GM18868 (cell line): ENCODE measurements around the gene OTP.

Experiments used
- ATAC-seq: cut with Tn5 transposase; IDR thresholded peaks from one replicate; pipeline ENCODE4 v1.9.1; 2021; ENCODE audit warnings: mild to moderate bottlenecking, moderate library complexity; ENCODE audit not compliant: unreplicated experiment

Gene OTP

DNA sequence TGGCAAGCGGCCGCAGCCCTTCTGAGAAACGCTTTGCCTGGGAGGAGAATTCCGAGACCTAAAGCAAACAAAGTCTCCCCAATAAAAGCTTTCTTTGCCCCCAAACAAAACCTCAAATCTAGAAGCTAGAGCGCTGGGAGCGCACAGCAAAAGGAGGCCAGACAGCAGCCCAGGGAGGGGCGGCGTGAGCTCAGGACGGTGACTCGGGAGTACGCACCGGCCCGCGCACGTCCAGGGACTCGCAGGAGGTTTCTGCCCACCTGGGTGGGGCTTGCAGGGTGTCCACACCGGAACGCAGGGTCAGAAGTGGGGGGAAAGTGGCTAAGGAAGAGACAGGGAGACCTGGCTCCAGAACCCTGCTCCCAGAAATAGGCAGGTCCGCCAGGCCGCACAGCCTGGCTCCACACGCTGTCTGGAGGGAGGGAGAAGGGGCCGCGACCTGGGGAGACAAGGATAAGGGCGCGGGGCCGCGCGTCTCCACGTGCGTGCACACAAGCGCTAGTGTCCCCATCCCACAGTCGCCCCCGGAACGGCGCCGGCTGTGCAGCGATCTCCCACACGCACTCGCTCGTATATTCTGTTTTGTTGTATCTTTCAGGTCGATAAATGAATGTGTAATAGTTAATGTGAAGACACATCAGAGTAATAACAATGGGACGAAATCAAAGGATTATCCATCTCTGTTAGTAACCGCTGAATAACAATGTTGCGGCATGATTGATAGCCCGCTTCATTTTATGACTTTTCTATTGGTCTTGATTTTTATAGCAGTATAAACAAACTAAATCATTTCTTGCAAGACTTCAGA lies 2.3 kb upstream of the OTP start:
- no peak for ATAC-seq

DNA sequence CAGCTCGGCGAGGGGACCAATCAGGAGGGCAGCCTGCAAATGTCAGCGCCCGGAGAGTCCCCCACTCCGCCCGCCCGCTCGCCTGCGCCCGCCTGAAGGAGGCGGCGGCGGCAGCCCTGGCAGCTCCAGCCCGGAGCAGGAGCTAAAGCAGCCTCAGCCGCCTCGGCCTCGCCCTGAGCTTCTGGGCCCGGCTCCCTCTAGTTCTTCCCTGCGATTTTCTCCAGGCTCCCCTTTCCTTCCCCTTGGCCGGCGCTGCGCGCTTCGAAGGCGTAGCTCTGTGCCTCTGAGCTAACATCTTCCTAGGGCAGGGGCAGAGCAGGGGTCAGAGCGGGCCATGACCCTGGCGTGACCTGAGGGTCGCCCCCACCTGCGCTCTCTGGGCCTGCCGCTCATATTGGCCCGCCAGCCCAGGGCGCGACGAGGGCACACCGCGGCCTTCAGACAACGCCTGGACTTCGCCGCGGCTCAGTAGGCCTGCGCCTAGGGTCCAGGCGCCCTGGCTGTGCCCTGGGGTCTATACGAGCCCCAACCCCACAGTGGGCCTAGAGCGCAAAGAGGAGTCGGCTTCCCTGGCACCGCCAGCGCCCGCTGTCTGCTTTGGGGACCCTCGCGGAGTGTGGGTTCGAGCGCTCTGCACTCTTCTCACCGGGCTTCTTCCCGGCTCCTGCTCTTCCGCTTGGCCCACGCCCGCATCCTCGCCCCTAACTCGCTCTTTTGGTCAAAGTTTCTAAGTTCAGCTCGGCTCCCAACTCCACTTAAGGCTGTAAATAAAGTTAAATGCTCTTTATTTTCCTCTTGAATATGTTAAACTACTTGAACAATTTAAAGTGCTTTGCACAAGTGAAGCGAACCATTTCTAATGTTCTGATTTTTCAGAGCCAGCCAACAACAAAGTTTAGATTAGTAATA lies 504 bp upstream of the OTP start:
- no peak for ATAC-seq

DNA sequence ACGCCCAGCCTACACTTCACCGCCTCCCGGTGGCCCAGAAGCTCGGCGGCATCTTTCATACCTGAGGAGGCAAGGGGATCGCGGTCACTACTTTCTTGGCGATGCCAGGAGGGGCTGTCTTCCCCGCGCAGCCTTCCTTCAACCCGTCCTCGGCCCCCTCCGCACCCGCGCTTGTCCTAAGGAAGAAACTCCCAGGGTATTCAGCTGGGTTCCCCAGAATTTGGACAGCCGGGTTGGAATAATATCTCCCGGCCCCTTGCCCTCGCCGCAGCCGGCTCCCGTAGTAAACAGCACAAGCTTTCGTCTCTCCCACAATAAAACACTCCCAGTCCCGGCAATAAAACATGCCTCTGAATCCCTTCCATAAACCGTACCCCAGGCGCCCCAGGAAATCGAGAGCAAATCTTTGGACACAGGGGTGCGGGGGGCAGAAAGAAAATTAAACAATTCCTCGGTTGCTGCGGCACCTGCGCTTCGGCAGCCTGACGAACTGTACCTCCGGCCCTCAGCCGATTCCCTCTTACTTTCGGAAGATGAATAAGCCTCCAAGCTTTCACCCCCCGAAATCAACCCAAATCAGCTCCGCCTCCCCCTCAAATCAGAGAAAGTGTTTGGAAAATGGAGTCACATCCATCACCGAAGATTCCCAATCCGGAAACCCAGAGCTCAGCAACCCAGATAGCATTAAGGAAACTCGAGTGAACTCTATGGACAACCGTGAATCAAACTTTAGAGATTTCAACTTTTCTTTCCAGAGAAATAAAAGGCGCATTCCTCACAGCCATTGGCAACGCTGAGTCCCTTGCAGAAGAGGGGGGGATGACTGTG lies 1.1 kb downstream of the OTP start:
- no peak for ATAC-seq

DNA sequence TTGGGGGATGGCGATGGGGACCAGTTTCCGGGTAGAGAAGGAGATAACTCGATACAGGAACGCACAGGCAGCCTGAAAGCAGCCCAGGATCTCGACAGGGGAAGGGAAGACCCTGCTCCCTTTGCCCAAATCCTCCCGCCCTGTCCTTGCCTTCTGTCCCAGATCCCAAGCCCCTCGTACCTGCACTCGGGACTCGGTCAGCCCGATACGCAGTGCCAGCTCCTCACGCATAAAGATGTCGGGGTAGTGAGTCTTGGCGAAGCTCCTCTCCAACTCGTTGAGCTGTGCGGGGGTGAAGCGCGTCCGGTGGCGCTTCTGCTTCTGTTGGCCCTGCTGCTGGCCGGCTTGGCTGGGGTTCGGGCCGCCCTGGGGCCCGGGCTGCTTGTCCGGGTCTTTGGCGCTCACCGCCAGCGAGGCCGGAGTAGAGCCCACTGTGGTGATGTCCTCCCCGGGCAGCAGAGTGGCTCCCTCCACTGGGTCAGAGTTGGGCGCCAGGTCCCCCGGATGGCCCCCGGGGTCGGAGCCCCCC lies 1.8 kb downstream of the OTP start:
- no peak for ATAC-seq

DNA sequence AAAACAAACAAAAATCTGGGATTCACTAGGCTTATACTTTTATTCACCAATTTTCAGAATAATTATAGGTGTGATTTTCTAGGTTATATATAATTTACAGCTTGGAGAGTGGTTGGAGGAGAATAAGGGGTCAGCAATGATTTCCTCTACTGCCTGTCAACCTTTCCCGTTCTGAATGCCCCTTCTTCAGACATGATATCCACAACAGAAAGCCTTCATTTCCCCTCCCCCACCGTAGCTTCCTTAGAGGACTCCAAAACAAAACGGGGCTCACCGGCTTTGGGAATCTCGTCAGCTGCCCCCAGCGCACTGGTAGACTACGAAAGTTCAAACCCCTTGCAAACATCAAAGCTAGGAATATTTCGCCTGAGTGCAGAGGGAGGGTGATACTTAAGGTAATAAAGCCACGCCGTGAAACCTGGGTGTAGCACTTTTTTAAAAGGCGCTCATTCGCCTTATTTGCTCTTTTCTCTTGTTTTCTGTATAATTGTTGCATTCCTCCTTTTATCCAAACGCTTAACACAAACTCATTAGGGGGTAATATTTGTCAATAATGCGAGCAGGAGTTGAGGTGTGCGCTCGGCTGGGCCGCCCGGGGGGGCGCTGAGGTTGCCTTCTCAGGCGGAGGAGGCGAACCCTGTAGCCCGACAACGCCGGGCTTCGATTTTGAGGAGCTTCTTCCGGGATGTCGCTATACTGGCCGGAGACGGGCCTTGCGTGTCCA lies 2.4 kb downstream of the OTP start:
- no peak for ATAC-seq

DNA sequence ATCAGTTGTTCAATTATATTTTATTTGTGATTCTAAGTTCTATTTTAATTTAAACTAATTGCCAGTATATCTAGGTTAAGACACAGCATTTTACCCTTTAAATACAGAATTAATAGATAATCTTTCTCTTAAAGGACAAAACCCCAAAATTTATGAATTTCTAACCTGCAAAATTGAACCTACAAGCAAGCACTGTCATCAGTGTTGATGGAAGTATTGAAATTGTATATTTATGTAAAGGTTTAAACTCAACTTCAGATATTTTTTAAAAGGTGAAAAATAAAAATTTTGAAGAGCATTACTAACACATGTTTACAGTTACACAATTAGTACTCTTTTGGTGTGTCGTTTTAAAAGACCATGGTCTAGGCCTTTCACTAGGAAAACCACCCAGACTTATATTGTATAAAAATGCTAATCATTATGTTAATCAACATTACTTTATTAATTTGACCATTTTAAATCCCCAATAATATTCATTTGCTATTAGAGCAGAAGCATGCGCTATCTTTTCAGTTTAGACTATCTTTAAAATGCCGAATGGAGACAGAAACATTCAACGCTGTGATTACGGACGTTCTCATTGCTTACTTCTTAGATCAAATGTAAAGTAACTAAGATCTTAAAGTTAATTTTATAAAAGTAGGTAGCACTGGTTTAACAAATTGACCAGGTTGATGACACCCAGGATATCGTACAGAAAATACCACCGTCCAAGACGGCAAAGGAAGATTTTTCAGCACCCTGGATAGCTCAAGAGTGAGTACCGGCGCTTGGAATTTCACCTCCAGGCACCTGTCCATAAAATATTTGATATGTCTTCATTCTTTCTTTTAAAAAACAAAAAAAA lies 3.2 kb downstream of the OTP start:
- ATAC-seq: no peak

DNA sequence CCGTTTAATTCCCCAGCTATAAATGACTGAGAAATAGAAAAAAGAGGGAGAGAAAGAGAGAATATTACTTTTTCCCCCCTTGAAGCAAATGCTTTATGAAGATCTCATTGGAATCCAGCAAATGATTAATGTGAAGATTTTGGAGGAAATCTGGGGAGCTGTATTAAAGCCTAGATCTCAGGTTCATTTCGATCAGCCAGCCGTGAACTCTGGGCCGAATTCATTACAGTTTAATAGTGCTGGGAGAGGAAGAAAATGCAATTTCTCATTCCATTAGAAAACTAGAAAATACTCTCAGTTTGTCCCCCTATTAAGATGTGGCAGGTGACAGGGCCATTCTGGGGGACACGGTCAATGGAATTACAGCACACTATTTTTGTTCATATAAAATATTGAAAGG lies 4.8 kb downstream of the OTP start:
- no peak for ATAC-seq

DNA sequence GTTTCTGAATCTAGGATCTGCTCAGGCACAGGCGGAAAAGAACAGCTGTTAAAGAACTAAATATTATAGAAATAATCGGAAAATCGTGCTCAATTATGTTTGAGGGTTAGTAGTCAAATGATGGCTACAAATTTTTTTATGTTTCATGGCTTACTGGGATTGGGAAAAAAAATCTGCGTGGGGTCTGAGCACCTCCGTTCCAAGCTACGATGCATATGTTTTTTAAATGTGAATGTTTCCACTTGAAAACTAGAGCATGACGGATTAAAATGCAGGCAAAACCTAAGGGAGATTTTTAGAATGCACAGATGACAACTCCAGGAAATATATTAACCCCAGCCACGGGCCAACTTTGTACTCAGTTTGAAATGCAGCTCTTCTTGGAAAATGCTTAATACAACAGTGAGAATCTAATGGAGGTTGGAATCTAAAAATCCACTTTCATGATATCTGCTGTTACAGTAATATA lies 5.3 kb downstream of the OTP start:
- no peak for ATAC-seq

DNA sequence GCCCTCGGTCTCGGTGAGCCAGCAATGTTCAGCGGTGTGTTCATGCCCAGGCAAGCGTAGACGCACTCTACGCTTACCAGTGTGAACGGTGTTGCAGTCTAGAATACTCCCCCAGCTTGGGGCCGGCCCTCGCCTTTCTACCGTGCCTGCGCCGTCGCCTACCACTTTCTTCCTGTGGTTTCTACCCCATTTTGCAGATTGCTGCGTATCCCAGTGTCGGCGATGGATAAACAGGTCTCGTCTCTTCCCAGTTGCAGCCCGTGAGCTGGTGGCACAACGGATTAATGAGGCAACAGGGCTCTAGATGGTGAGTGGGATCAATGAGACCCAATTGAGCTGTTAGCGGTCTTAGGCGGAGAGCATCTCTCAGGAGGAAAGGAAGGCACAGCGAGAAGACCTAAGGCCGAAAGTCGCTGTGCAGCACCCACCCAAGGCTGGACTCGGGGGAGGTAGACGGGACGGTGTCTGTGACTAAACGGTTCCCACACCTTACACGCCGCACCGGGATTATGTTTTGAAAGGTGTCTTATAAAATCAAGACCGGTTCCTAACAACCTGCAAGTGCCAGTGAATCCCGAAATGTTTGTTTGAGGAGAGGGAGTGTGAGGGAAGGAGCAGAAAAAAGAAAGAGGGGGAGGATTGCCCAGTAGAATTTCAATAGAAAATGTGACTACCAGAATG lies 5.8 kb downstream of the OTP start:
- no peak for ATAC-seq

DNA sequence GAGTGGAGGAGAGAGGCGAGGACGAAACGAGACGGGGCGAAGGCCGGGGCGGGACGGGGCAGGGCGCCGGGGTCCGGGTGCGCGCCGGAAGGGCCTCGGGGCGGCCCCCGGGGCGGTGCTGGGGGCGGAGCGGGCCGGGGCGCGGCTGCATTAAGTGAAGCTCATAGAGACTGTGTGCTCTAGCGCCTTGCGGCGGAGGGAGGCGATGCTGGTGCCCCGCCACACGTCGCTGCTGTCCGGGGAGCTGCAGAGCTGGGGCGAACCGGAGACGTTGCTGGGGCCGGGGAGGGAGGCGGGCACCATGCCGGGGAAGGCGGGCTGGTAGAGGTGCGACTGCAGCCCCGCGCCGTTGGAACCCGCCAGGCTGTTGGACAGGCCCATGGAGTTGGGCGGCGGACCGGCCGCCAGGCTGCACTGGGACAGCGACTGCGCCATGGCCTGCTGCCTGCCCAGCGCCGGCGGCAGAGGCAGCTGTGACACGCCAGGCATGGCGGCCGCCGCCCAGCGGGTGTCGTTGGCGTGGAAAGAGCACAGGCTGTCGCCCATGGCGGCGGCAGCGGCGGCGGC lies 8.3 kb downstream of the OTP start:
- peak; percentile 79 for ATAC-seq

DNA sequence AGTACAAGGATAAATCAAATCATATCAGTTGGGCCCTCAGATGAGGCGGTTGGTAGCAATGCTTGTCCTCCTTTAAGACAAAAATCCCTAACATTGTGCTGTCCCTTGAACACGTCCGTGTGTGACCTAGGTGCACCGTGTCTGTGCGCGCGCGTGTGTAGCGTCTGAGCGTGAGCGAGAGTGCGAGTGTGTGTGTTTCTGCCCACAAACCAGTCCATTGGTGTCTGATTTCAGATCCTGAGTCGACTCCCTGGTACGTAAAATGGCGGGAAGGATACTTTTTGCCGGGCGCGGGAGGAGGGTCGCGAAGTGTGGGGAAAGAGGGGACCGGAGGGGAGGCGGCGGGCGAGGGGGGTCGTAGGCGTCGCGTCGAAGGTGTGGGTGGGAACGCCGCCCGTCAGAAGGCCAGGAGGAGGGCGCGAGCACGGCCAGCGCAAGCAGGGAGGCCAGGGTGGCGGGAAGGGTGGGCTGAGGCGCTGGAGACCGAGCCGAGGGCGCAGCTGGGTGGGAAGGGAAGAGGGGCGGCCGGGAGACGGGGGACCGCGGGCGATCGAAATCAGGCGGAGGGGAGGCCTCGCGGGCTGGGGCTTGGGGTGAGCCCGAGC lies 8.9 kb downstream of the OTP start:
- ATAC-seq: no peak

DNA sequence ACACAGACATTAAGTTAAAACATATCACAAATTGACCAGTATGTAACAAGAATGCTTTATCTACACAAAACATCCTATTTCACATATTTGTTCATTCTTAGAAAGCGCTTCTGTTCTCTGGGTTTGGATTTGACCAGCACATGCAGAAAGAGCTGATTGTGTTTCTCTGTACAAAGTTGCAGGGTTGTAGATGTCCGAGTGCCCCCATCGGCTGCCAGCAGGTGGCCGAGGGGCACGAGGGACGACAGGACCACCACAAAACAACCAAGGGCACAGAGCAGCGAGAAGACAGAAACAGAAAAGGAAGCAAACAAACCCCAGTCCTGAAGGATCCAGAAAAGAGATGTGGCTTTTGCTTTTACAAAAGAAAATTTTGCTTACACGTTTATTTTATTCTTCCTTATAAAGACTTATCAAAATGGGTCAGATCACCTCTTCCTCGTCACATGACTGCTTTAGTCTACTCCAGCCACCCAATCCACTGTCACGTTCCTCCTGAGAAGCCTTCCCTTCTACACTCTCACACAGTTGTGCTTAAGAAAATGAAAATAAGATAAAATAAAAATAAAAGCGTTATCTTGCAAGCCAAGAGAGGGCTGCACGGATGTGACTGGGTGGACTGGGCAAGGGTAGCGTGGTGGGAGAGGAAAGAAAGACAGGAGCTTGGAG lies 9.5 kb downstream of the OTP start:
- no peak for ATAC-seq

DNA sequence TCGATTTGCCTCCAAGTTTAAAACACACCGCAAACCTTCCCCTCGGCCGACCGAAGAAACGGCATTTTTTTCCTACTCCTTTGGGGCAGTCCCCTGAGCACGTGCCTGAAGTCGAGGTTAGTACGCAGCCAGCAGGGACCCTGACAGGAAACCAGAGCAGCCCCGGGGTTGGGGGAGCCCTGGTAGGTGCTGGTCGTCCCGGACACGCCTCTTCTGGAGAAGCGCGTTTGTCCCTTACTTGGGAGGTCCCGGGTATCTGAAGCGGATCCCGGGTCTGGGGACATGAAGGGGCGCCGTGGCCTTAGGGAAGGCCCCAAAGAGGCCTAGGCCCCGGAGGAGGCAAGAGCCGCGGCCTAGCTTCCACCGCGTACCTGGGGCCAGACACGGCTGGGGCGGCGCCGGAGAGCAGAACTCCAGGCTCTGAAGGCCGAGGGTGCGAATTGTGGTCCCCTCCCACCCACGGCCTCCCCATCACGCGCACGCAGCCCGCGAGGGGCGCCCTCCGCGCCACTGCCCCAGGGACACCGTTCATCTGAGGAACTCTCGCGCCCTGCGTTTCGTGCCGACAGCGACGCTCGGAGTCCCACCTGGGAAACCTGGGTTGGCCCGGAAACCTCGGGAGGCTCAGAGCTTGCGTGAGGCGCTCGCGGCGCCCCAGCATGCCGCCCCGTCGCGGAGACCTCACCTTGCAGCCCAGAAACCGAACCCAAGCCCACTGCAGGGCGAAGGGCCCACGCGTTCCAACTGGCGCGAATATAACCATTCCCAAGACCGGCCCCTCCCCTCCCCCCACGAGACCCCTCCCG lies 10.4 kb downstream of the OTP start:
- ATAC-seq: no peak

DNA sequence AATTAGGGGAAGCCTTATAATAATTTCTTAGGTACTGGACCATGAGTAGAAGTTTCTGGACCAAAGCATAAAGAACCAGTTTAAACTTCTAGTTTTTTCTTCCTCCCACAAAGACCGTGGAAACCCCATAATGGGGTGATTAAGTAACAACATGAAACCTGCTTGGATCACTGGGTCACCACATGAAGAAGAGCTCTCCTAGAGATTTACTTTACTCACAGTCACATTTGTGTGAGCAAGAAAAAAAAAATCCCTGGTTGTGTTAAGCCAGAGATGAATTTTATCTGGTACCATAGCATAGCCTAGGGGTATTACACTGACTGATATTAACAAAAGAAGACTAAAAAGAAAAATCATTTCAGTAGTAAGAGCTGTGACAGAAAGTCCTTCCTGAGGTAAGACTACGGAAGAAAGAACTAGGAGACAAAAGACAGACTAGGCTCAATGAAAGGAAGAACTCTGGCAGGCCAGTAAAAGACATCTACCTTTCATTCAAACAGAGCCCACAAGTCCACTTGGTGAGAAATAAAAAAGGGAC lies 15.2 kb downstream of the OTP start:
- ATAC-seq: no peak

DNA sequence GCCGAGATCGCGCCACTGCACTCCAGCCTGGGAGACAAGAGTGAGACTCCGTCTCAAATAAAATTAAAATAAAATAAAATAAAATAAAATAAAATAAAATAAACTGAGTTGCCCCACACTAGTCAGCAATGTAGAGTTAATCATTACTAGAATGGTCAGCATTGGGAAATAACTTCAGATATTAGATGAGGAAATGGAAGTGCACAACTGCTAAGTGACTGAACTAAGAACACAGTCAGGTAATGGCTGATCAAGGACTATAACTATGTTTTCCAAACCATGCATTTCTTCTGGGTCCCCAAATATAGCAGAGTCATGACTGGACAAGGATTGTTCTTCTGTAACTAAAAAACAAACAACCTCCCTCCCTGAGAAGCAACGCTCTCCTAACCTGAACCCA lies 17.1 kb downstream of the OTP start:
- no peak for ATAC-seq

DNA sequence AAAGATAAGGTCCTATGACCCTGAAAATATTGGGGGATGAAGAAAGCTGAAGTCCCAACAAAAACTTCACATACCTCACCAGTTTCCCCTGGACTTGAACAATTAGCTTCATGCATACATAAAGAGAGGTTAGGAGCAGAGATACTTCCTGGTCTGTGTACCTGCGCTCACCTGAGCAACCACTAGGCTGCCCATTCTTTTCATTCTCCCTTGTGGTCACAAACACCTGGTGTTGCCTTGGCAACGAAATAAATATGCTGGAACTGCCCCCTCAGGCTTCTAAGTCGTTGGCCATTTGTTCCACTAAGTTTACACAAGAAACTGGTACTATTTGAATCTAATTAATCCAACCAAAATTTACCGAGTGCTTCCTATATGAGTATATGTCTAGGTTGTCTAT lies 18.1 kb downstream of the OTP start:
- no peak for ATAC-seq
